Chondrocyte (in vitro differentiated cells): ENCODE results near the gene EYS. TPM values are rescaled to one million over a fixed set of nuclear protein-coding genes. Genes with fewer than 3 reads are reported as not detected.

Experiments
- DNase-seq: peaks from one replicate; pipeline ENCODE4 v3.0.0; 2021; ENCODE audit warnings: mixed read lengths, low spot score
- H3K27ac Mint-ChIP-seq: one replicate; pipeline ENCODE4 v1.8.0; 2021; ENCODE audit warnings: mild to moderate bottlenecking, moderate library complexity, mixed read lengths; ENCODE audit not compliant: unreplicated experiment
- H3K27me3 Mint-ChIP-seq: 2 replicates; pipeline ENCODE4 v1.8.0; 2021; ENCODE audit warnings: low read depth, mixed read lengths
- H3K36me3 Mint-ChIP-seq: 2 replicates; pipeline ENCODE4 v1.8.0; 2021; ENCODE audit warnings: low read depth, mixed read lengths
- H3K4me1 Mint-ChIP-seq: 2 replicates; pipeline ENCODE4 v1.8.0; 2021; ENCODE audit warnings: low read depth, mild to moderate bottlenecking, mixed read lengths
- H3K4me3 Mint-ChIP-seq: one replicate; pipeline ENCODE4 v1.8.0; 2021; ENCODE audit warnings: mild to moderate bottlenecking, moderate library complexity, mixed read lengths; ENCODE audit not compliant: unreplicated experiment
- H3K9me3 Mint-ChIP-seq: 2 replicates; pipeline ENCODE4 v1.8.0; 2021; ENCODE audit warnings: low read depth, mixed read lengths
- total RNA-seq: library from RNA; stranded (reverse); gene quantifications from 3 replicates; pipeline ENCODE4 v1.2.1, GENCODE V29; 2021
- TF ChIP-seq, protein P1 (sequence below): fragments of 200-600 bp; sonication (generic); IDR thresholded peaks from 2 replicates; pipeline ENCODE4 v1.5.0; 2021; ENCODE audit warnings: antibody characterized with exemption, mild to moderate bottlenecking, moderate library complexity

Gene EYS
- total RNA-seq, 1 donor from 2014 or later = not detected

DNA sequence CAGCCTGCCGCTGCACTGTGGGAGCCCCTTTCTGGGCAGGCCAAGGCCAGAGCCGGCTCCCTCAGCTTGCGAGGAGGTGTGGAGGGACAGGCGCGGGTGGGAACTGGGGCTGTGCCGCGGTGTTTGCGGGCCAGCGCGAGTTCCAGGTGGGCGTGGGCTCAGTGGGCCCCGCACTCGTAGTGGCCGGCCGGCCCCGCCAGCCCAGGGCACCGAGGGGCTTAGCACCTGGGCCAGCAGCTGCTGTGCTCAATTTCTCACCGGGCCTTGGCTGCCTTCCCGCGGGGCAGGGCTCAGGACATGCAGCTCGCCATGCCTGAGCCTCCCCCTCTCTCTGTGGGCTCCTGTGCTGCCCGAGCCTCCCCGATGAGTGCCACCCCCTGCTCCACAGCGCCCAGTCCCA, 1683.3 kb downstream of the EYS start:
- H3K9me3 Mint-ChIP-seq = peaks cover 9% of the 10 kb centered on the region
- DNase-seq = peak; percentile 79
- no peaks in the 10 kb centered on the region for H3K36me3 Mint-ChIP-seq
- H3K4me1 Mint-ChIP-seq = no peaks in the 10 kb centered on the region
- H3K4me3 Mint-ChIP-seq = no peak overlapping the region
- TF ChIP-seq, protein P1, sequence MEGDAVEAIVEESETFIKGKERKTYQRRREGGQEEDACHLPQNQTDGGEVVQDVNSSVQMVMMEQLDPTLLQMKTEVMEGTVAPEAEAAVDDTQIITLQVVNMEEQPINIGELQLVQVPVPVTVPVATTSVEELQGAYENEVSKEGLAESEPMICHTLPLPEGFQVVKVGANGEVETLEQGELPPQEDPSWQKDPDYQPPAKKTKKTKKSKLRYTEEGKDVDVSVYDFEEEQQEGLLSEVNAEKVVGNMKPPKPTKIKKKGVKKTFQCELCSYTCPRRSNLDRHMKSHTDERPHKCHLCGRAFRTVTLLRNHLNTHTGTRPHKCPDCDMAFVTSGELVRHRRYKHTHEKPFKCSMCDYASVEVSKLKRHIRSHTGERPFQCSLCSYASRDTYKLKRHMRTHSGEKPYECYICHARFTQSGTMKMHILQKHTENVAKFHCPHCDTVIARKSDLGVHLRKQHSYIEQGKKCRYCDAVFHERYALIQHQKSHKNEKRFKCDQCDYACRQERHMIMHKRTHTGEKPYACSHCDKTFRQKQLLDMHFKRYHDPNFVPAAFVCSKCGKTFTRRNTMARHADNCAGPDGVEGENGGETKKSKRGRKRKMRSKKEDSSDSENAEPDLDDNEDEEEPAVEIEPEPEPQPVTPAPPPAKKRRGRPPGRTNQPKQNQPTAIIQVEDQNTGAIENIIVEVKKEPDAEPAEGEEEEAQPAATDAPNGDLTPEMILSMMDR = no peak
- no peak overlapping the region for H3K27ac Mint-ChIP-seq
- H3K27me3 Mint-ChIP-seq = no peaks in the 10 kb centered on the region

GRCh38 chr6:64014595-64014994, 1692.4 kb downstream of the EYS start:
- TF ChIP-seq, protein P1 = no peak
- Mint-ChIP-seq H3K4me3 (no peak overlapping the region), H3K27me3 (peaks cover 11% of the 10 kb centered on the region), H3K9me3 (peaks cover 3% of the 10 kb centered on the region), H3K27ac (no peak overlapping the region), H3K36me3 (no peaks in the 10 kb centered on the region), H3K4me1 (no peaks in the 10 kb centered on the region)
- DNase-seq = no peak

- H3K4me1 Mint-ChIP-seq = no peaks in the 10 kb centered on the region
- DNase-seq = no peak
- no peak overlapping the region for H3K4me3 Mint-ChIP-seq
- H3K36me3 Mint-ChIP-seq = no peaks in the 10 kb centered on the region
- H3K9me3 Mint-ChIP-seq = peaks cover 3% of the 10 kb centered on the region
- H3K27me3 Mint-ChIP-seq = peaks cover 13% of the 10 kb centered on the region
- TF ChIP-seq, protein P1 = no peak
- H3K27ac Mint-ChIP-seq = no peak overlapping the region
Measured at GRCh38 chr6:64013011-64013410, 1694.0 kb downstream of the EYS start.

- H3K4me1 Mint-ChIP-seq = no peaks in the 10 kb centered on the region
- no peak for DNase-seq
- peaks cover 15% of the 10 kb centered on the region for H3K27me3 Mint-ChIP-seq
- TF ChIP-seq, protein P1 = peak; percentile 75
- peaks cover 7% of the 10 kb centered on the region for H3K9me3 Mint-ChIP-seq
- H3K27ac Mint-ChIP-seq = no peak overlapping the region
- H3K36me3 Mint-ChIP-seq = no peaks in the 10 kb centered on the region
- H3K4me3 Mint-ChIP-seq = no peak overlapping the region
Measured at GRCh38 chr6:64012351-64013001, 1694.5 kb downstream of the EYS start.

DNA sequence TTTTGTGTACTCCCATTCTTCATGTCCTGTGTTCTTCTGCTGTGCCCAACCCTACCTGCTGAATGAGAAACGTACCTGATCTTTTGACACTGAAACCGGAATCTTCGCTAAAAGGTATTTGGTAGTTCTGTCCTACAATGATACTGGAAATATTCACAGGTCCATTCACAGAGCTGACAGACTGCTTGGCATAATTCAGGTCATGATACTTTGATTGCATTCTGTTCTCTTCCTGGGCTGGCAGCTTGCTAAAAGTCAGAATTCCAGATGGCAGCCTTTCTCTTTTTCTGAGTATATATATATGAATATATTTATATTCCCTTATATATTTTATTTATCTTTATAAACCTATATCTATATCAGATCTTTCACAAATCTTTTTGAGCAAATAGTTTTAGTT, 1696.4 kb downstream of the EYS start:
- Mint-ChIP-seq H3K4me3 (no peak overlapping the region), H3K4me1 (no peaks in the 10 kb centered on the region), H3K27ac (no peak overlapping the region), H3K9me3 (peaks cover 12% of the 10 kb centered on the region), H3K36me3 (no peaks in the 10 kb centered on the region), H3K27me3 (peaks cover 11% of the 10 kb centered on the region)
- TF ChIP-seq, protein P1 = no peak
- DNase-seq = no peak
